Prostate gland (tissue), 2 donors: ENCODE measurements around the gene TMEM18. TPM values are rescaled to one million over a fixed set of nuclear protein-coding genes. Genes with fewer than 3 reads are reported as not detected.

ENCODE experiments used
- DNase-seq: peaks from one replicate; pipeline ENCODE4 v3.0.0-alpha.2; 2019; ENCODE audit warnings: low spot score
- H3K27ac ChIP-seq, 2 donors: fragments of 200-600 bp; sonication (generic); 2 replicates each; pipeline ENCODE4 v1.5.1; 2017 to 2019
- H3K27me3 ChIP-seq: fragments of 200-600 bp; sonication (generic); replicated peaks from 2 replicates; pipeline ENCODE4 v1.5.1; 2019; ENCODE audit not compliant: insufficient read depth
- H3K36me3 ChIP-seq, 2 donors: fragments of 200-600 bp; sonication (generic); 1 replicate in 1 of 2; 2 replicates in 1 of 2; pipeline versions ENCODE4 v1.5.1 to v1.8.1; 2017 to 2019
- H3K4me1 ChIP-seq: fragments of 200-600 bp; sonication (generic); replicated peaks from 2 replicates; pipeline ENCODE4 v1.5.1; 2019
- H3K4me3 ChIP-seq, 2 donors: fragments of 200-600 bp; sonication (generic); 2 replicates each; pipeline ENCODE4 v1.5.1; 2017 to 2019
- H3K9me3 ChIP-seq: fragments of 200-600 bp; sonication (generic); 2 replicates; pipeline ENCODE4 v1.5.1; 2017
- POLR2A ChIP-seq: fragments of 450-650 bp; IDR thresholded peaks from one replicate; pipeline ENCODE4 v1.6.1; 2016; ENCODE audit warnings: antibody characterized with exemption, mild to moderate bottlenecking
- POLR2AphosphoS5 ChIP-seq: sonication (generic); formaldehyde crosslinking; IDR thresholded peaks from one replicate; pipeline ENCODE4 v1.6.1; 2017; ENCODE audit warnings: antibody characterized with exemption
- WGBS: methylation state at CpG from one replicate; pipeline ENCODE4 v1.1.5; 2018; 5-methylcytosine and 5-hydroxymethylcytosine counted together
- intact Hi-C: fragments of 100-400 bp; cut with DNase I; formaldehyde crosslinking; loops from one replicate; pipeline ENCODE4 v1.14.2; 2022
- total RNA-seq, 2 donors: library from RNA; depleted of rRNA; stranded (reverse); fragments of >200 nt; gene quantifications; one replicate each; pipeline ENCODE4 v1.1.0, GENCODE V29; 2016
- TF ChIP-seq, protein P1 (sequence below), 4 experiments: fragments of 200-600 bp in 2 of 4; fragments of 450-650 bp in 2 of 4; sonication (generic) in 2 of 4; IDR thresholded peaks; 1 replicate in 3 of 4; 2 replicates in 1 of 4; pipeline ENCODE4 v1.5.1; 2016 to 2019; ENCODE audit warnings: antibody characterized with exemption in 4 of 4, mild to moderate bottlenecking in 2 of 4, moderate library complexity in 2 of 4

Gene TMEM18
- total RNA-seq: 10 to 100 TPM; 17.7 to 19.3 TPM

DNA sequence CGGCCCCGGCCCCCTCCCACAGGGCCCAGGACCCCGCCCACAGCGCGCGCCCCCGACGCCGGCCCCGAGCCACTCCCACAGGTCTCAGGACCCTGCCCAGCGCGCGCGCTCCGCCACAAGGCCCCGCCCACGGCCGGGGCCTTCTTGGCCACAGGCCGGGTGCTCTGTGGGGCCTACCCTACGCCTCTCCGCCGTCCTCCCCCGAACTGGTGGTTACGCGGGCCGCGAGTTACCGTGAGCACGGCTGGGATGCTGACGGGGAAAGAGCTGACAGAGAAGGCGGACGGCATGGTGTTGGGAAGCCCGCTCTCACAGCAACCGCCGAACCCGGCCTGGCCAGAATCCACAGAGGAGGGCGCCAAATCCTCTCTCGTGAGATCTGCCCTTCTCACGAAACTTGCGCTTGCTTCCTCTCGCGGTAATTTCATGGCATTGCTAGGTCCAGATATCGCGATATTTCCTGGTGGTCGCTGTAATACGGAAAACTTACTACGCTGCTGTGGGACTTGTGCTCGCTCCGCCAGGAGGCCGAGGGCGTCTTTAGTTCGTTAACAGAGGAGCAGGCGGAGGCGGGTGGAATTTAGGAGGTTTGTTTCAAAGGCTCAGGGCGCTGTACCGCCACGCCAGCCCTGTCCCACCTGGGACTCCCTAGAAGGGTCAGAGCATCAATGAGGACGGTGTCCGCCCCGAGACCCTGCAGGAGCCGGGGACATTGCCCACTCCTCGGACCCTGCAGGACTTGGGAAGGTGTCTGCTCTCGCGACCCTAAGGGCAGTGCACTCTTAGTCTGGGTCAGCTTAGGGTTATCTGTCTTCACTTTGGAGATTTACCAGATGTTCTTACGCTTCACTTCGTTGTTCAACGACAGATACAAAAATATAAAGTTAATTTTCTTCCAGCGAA is at the start of gene TMEM18:
Gene TMEM18 (minus strand): TSS at position 351 of the 903 bp plus-strand sequence. CDS start 61 bp downstream, at position 290.
- peak within 1 kb of the TSS; percentile 57 to 72 for H3K4me3 ChIP-seq
- peak; percentile 95 for DNase-seq
- peaks cover 0 to under 1% of the 10 kb centered on the region in 2 donors for H3K36me3 ChIP-seq
- no peaks in the 10 kb centered on the region for H3K9me3 ChIP-seq
- no peaks in the 10 kb centered on the region for H3K4me1 ChIP-seq
- TF ChIP-seq, protein P1, sequence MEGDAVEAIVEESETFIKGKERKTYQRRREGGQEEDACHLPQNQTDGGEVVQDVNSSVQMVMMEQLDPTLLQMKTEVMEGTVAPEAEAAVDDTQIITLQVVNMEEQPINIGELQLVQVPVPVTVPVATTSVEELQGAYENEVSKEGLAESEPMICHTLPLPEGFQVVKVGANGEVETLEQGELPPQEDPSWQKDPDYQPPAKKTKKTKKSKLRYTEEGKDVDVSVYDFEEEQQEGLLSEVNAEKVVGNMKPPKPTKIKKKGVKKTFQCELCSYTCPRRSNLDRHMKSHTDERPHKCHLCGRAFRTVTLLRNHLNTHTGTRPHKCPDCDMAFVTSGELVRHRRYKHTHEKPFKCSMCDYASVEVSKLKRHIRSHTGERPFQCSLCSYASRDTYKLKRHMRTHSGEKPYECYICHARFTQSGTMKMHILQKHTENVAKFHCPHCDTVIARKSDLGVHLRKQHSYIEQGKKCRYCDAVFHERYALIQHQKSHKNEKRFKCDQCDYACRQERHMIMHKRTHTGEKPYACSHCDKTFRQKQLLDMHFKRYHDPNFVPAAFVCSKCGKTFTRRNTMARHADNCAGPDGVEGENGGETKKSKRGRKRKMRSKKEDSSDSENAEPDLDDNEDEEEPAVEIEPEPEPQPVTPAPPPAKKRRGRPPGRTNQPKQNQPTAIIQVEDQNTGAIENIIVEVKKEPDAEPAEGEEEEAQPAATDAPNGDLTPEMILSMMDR (IDR thresholded peaks at IDR 0.05): peak in 2 of 4 experiments; percentile 54 to 66
- TF ChIP-seq POLR2A (peak; percentile 72), POLR2AphosphoS5 (peak; percentile 95)
- H3K27ac ChIP-seq: peak within 1 kb of the TSS; percentile 95 to 98
- intact Hi-C loops: loop anchor here (5.0 to 10.0 kb wide), 3 partner anchors 413 to 1140 kb away; partner anchors contain the start of genes ACP1, PXDN and SH3YL1
- WGBS: under 1% methylated on average over 54 of the region's 68 CpGs
- H3K27me3 ChIP-seq: no peaks in the 10 kb centered on the region

DNA sequence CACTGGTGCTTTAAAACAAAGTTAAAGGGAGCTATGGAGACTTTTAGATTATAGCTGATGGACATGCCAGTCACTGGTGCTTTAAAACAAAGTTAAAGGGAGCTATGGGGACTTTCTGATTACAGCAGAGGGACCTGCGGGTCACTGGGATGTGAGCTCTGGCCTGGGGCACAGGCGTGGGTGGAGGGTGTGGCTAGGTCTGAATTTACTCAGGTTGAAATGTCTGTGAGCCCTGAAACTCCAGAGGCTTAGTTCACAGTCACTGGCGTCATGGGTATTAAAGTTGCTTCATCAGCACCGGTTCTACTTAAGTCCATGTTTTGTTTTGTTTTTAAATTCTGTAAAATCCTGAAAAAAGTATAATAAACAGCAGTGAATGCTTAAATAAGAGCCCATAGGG is 49.0 kb upstream of the TMEM18 start:
- Histone ChIP-seq H3K4me1 (no peaks in the 10 kb centered on the region), H3K9me3 (no peaks in the 10 kb centered on the region), H3K4me3 (no peak overlapping the region), H3K27ac (no peak overlapping the region), H3K36me3 (no peaks in the 10 kb centered on the region), H3K27me3 (peaks cover 2% of the 10 kb centered on the region)
- no peak for DNase-seq
- intact Hi-C loops: no loop called here
- TF ChIP-seq POLR2A (no peak), POLR2AphosphoS5 (no peak)
- TF ChIP-seq, protein P1 (IDR thresholded peaks at IDR 0.05): no peak
- WGBS: 51% methylated on average over 4 of the region's 4 CpGs

DNA sequence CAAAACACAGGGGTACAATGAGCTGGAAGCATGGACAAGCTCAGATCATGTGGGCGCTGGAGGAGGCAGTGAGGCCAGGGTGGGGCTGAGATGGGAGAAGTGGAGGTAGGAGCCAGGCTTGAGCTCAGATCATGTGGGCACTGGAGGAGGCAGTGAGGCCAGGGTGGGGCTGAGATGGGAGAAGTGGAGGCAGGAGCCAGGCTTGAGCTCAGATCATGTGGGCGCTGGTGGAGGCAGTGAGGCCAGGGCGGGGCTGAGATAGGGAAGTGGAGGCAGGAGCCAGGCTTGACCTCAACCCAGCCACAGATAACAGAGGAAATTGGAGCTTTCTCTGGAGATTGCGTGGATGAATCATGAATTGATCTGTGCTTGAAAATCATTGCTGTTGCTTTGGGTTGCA is 48.3 kb upstream of the TMEM18 start:
- H3K27me3 ChIP-seq: peaks cover 1% of the 10 kb centered on the region
- no peaks in the 10 kb centered on the region for H3K4me1 ChIP-seq
- DNase-seq: no peak
- no peaks in the 10 kb centered on the region for H3K36me3 ChIP-seq
- no peak overlapping the region for H3K4me3 ChIP-seq
- no peak overlapping the region for H3K27ac ChIP-seq
- intact Hi-C loops: no loop called here
- TF ChIP-seq, protein P1 (IDR thresholded peaks at IDR 0.05): no peak
- no peak for TF ChIP-seq POLR2A
- no peak for TF ChIP-seq POLR2AphosphoS5
- no peaks in the 10 kb centered on the region for H3K9me3 ChIP-seq
- 87% methylated on average over 4 of the region's 4 CpGs for WGBS

DNA sequence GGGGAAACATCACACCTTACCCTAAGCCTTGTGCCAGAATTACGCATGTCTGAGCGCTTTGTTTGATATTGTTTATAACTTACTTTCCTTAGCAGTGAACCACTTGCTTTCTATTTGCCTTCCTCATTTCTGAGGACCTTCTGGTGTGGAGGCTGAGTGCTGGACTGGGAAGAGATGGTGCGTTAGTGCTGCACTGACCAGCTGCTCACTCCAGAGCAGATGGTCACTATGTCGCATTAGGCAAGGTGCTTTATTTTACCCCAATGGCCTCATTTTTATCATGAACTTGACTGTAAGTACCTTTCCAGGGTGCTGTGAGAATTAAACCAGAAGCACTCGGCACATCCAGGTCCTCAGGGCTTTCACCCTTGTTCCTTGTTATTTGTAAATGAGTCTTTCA is 46.6 kb upstream of the TMEM18 start:
- no peaks in the 10 kb centered on the region for H3K9me3 ChIP-seq
- TF ChIP-seq POLR2A (no peak), POLR2AphosphoS5 (no peak)
- TF ChIP-seq, protein P1 (IDR thresholded peaks at IDR 0.05): no peak
- no peaks in the 10 kb centered on the region for H3K36me3 ChIP-seq
- no peaks in the 10 kb centered on the region for H3K4me1 ChIP-seq
- no peak for DNase-seq
- H3K4me3 ChIP-seq: no peak overlapping the region
- H3K27ac ChIP-seq: no peak overlapping the region
- H3K27me3 ChIP-seq: no peaks in the 10 kb centered on the region
- 90% methylated on average over 5 of the region's 5 CpGs for WGBS
- intact Hi-C loops: no loop called here

DNA sequence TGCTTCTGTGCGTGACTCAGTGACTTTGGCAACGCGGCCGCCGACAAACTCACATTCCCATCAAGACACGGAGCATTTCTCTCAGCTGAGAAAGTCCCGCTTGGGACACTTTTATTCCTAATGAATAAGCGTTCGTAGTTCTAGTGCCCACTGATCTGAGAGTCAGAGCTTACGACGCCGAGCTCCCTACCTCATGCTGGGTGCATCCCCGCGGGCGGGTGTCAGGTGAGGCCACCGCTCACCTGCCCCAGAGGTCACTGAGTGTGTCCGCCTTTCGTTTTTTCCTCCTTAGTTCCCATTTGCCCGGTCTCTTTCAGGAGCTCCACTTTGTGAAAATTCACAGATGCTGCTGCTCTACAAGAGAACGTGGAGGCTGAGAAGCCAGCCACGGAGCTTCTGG is 43.6 kb upstream of the TMEM18 start:
- no peak for TF ChIP-seq POLR2AphosphoS5
- TF ChIP-seq, protein P1 (IDR thresholded peaks at IDR 0.05): no peak
- TF ChIP-seq POLR2A: no peak
- Histone ChIP-seq H3K4me3 (no peak overlapping the region), H3K36me3 (no peaks in the 10 kb centered on the region), H3K27me3 (no peaks in the 10 kb centered on the region), H3K4me1 (no peaks in the 10 kb centered on the region), H3K9me3 (no peaks in the 10 kb centered on the region), H3K27ac (no peak overlapping the region)
- DNase-seq: no peak
- intact Hi-C loops: no loop called here
- 91% methylated on average over 21 of the region's 21 CpGs for WGBS
